HCT116 (cell line): ENCODE results near the gene ATF2. TPM values are rescaled to one million over a fixed set of nuclear protein-coding genes. Genes with fewer than 3 reads are reported as not detected.

Experiments used
- ATAC-seq: fragments of 200-7000 bp; cut with Tn5 transposase; 2 replicates; pipeline ENCODE4 v1.9.1; 2020; ENCODE audit warnings: mild to moderate bottlenecking, moderate library complexity
- BruUV-seq: library from RNA; stranded (reverse); fragments of 400-500 nt; replicated peaks from 2 replicates; lab custom pipeline; 2021; lab: Mats Ljungman, UMichigan
- CTCF ChIA-PET: fragments of 300-600 bp; sonication (Branson Sonifier 250); formaldehyde crosslinking; loops from one replicate; lab custom pipeline; 2021; ENCODE audit warnings: antibody characterized with exemption; lab: Charles Lee
- POLR2A ChIA-PET: fragments of 300-600, 350-600 bp; sonication (Branson Sonifier 250); formaldehyde crosslinking; loops from one replicate; lab custom pipeline; 2021; ENCODE audit warnings: antibody characterized with exemption; lab: Charles Lee
- RAD21 ChIA-PET, 2 experiments: fragments of 300-600 bp; sonication (Branson Sonifier 250); formaldehyde crosslinking; loops; one replicate each; lab custom pipeline; 2023; ENCODE audit warnings: low total read pairs in 2 of 2; ENCODE audit not compliant: uncharacterized antibody in 2 of 2, unreplicated experiment in 2 of 2, low non-redundant PET in 1 of 2; lab: Charles Lee
- DNase-seq: peaks from one replicate; pipeline ENCODE4 v3.0.0-alpha.2; 2010; ENCODE audit warnings: low read depth, low spot score
- H2AFZ ChIP-seq: fragments of 200-600 bp; shearing (Covaris generic), sonication (generic); 2 replicates; pipeline ENCODE4 v1.6.1; 2017; ENCODE audit warnings: low read depth, mixed run types, mixed read lengths, antibody characterized with exemption, low read length; ENCODE audit not compliant: poor library complexity, severe bottlenecking
- H3K27ac ChIP-seq: 2 replicates; pipeline ENCODE4 v1.5.1; 2012; ENCODE audit warnings: low read depth, low read length
- H3K27me3 ChIP-seq: fragments of 200-600 bp; sonication (generic); 2 replicates; pipeline ENCODE4 v1.6.1; 2016; ENCODE audit warnings: mixed run types, low read length, mixed read lengths; ENCODE audit not compliant: insufficient read depth
- H3K36me3 ChIP-seq, 2 experiments: fragments of 200-500 bp in 1 of 2; fragments of 200-600 bp in 1 of 2; sonication (Bioruptor generic) in 1 of 2; sonication (generic) in 1 of 2; 2 replicates each; pipeline versions ENCODE4 v1.5.1 to v1.6.1; 2014 to 2016; ENCODE audit warnings: low read length in 2 of 2, inconsistent platforms in 1 of 2, mixed read lengths in 1 of 2, mixed run types in 1 of 2; ENCODE audit not compliant: insufficient read depth in 2 of 2, control insufficient read depth in 1 of 2
- H3K4me1 ChIP-seq, 2 experiments: fragments of 200-600 bp in 1 of 2; sonication (generic) in 1 of 2; 2 replicates each; pipeline versions ENCODE4 v1.5.1 to v1.6.1; 2012 to 2017; ENCODE audit warnings: low read length in 2 of 2, inconsistent platforms in 1 of 2, mild to moderate bottlenecking in 1 of 2, mixed read lengths in 1 of 2, mixed run types in 1 of 2, moderate library complexity in 1 of 2; ENCODE audit not compliant: insufficient read depth in 2 of 2, control insufficient read depth in 1 of 2
- H3K4me2 ChIP-seq: fragments of 200-600 bp; sonication (generic); 2 replicates; pipeline ENCODE4 v1.6.1; 2017; ENCODE audit warnings: mixed run types, low read length, mixed read lengths
- H3K4me3 ChIP-seq, 2 experiments: fragments of 200-600 bp in 1 of 2; sonication (generic) in 1 of 2; replicated peaks in 1 of 2; 2 replicates each; pipeline ENCODE4 v1.5.1; 2011 to 2016; ENCODE audit warnings: low read length in 2 of 2, control low read depth in 1 of 2, low read depth in 1 of 2, mild to moderate bottlenecking in 1 of 2, mixed read lengths in 1 of 2, mixed run types in 1 of 2
- H3K79me2 ChIP-seq: fragments of 200-600 bp; sonication (generic); 2 replicates; pipeline ENCODE4 v1.6.1; 2017; ENCODE audit warnings: mild to moderate bottlenecking, mixed run types, low read length, moderate library complexity, mixed read lengths; ENCODE audit not compliant: insufficient read depth
- H3K9ac ChIP-seq: fragments of 200-600 bp; sonication (generic); 2 replicates; pipeline ENCODE4 v1.6.1; 2016; ENCODE audit warnings: low read length, mixed read lengths
- H3K9me2 ChIP-seq: fragments of 200-600 bp; sonication (generic), shearing (Covaris generic); 2 replicates; pipeline ENCODE4 v1.6.1; 2017; ENCODE audit warnings: mixed run types, mild to moderate bottlenecking, moderate library complexity; ENCODE audit not compliant: insufficient read depth
- H3K9me3 ChIP-seq, 2 experiments: fragments of 200-500 bp in 1 of 2; fragments of 200-600 bp in 1 of 2; sonication (Bioruptor generic) in 1 of 2; sonication (generic) in 1 of 2; 2 replicates each; pipeline ENCODE4 v1.6.1; 2014 to 2017; ENCODE audit warnings: low read length in 2 of 2, mixed read lengths in 2 of 2, inconsistent platforms in 1 of 2, low read depth in 1 of 2, mild to moderate bottlenecking in 1 of 2, mixed run types in 1 of 2, moderate library complexity in 1 of 2; ENCODE audit not compliant: control insufficient read depth in 1 of 2, insufficient read depth in 1 of 2
- H4K20me1 ChIP-seq: fragments of 200-600 bp; sonication (generic), shearing (Covaris generic); 2 replicates; pipeline ENCODE4 v1.6.1; 2017; ENCODE audit warnings: mixed run types, mild to moderate bottlenecking, moderate library complexity; ENCODE audit not compliant: insufficient read depth
- ATF3 ChIP-seq: IDR thresholded peaks from 2 replicates; pipeline ENCODE4 v1.6.1; 2012
- CBX3 ChIP-seq: IDR thresholded peaks from 2 replicates; pipeline ENCODE4 v1.6.1; 2012; ENCODE audit warnings: low read depth
- CEBPB ChIP-seq: IDR thresholded peaks from 2 replicates; pipeline ENCODE4 v1.6.1; 2012; ENCODE audit warnings: low read depth
- ELF1 ChIP-seq: IDR thresholded peaks from 2 replicates; pipeline ENCODE4 v1.6.1; 2012; ENCODE audit warnings: low read depth, borderline replicate concordance
- EZH2phosphoT487 ChIP-seq: fragments of 200-600 bp; IDR thresholded peaks from 2 replicates; pipeline ENCODE4 v1.6.1; 2018; ENCODE audit warnings: antibody characterized with exemption, borderline replicate concordance
- FOSL1 ChIP-seq: IDR thresholded peaks from 2 replicates; pipeline ENCODE4 v1.6.1; 2012; ENCODE audit warnings: low read depth
- POLR2A ChIP-seq: IDR thresholded peaks from 2 replicates; pipeline ENCODE4 v1.7.0; 2011; ENCODE audit warnings: borderline replicate concordance; ENCODE audit not compliant: insufficient read depth, insufficient read length; ENCODE audit errors: extremely low read depth
- POLR2AphosphoS5 ChIP-seq: IDR thresholded peaks from 2 replicates; pipeline ENCODE4 v1.6.1; 2011; ENCODE audit warnings: mild to moderate bottlenecking, low read depth, low read length, moderate library complexity
- RAD21 ChIP-seq: IDR thresholded peaks from 2 replicates; pipeline ENCODE4 v1.6.1; 2012; ENCODE audit warnings: low read depth, mild to moderate bottlenecking
- SIN3A ChIP-seq: IDR thresholded peaks from 2 replicates; pipeline ENCODE4 v1.6.1; 2012; ENCODE audit warnings: low read depth
- SP1 ChIP-seq: IDR thresholded peaks from 2 replicates; pipeline ENCODE4 v1.6.1; 2012; ENCODE audit warnings: low read depth
- TCF7L2 ChIP-seq: IDR thresholded peaks from 2 replicates; pipeline ENCODE4 v1.7.0; 2011; ENCODE audit warnings: borderline replicate concordance, inconsistent platforms; ENCODE audit not compliant: insufficient read depth, insufficient read length; ENCODE audit errors: extremely low read depth
- YY1 ChIP-seq: IDR thresholded peaks from 2 replicates; pipeline ENCODE4 v1.6.1; 2011; ENCODE audit warnings: low read length, low read depth, moderate library complexity, mild to moderate bottlenecking; ENCODE audit not compliant: insufficient replicate concordance; ENCODE audit errors: extremely low read depth
- intact Hi-C: fragments of 100-400 bp; cut with micrococcal nuclease; formaldehyde crosslinking; loops from 2 replicates; pipeline ENCODE4 v1.10.0; 2022
- total RNA-seq: library from RNA; stranded (reverse); gene quantifications from one replicate; pipeline ENCODE4 v1.2.1, GENCODE V29; 2021; ENCODE audit not compliant: unreplicated experiment

The ATF2 gene
- total RNA-seq, 1 experiment from 2014 or later, result 29.6 TPM

GRCh38 chr2:175151791-175152190, 16.2 kb downstream of the ATF2 start:
- no peaks in the 10 kb centered on the region for H3K9me2 ChIP-seq
- CTCF ChIA-PET, result no interaction called here
- no peaks in the 10 kb centered on the region for H3K36me3 ChIP-seq
- no peak for ATAC-seq
- RAD21 ChIA-PET, result no interaction called here
- peaks cover 3 to 13% of the 10 kb centered on the region in 2 experiments; a peak in 2 of 4 replicates for H3K4me1 ChIP-seq
- H2AFZ ChIP-seq, result no peak overlapping the region
- no peak overlapping the region for H3K4me3 ChIP-seq
- no peaks in the 10 kb centered on the region for H3K27me3 ChIP-seq
- no TSS peak for BruUV-seq
- DNase-seq, result no peak
- no peak overlapping the region for H3K9ac ChIP-seq
- no peak overlapping the region for H3K4me2 ChIP-seq
- no peak for TF ChIP-seq RAD21
- no peak for TF ChIP-seq CBX3
- TF ChIP-seq SP1, result no peak
- no peak for TF ChIP-seq POLR2A
- TF ChIP-seq POLR2AphosphoS5, result no peak
- no peak for TF ChIP-seq EZH2phosphoT487
- no peak for TF ChIP-seq ATF3
- TF ChIP-seq ELF1, result no peak
- TF ChIP-seq FOSL1, result no peak
- TF ChIP-seq CEBPB, result no peak
- TF ChIP-seq YY1, result no peak
- intact Hi-C loops, result no loop called here
- H4K20me1 ChIP-seq, result no peaks in the 10 kb centered on the region; the same call in 1 of the 2 replicates
- H3K27ac ChIP-seq, result no peak overlapping the region
- no peaks in the 10 kb centered on the region for H3K9me3 ChIP-seq
- H3K79me2 ChIP-seq, result peaks cover 63% of the 10 kb centered on the region
- POLR2A ChIA-PET, result no interaction called here

GRCh38 chr2:175147186-175147585, 20.8 kb downstream of the ATF2 start:
- H3K9me2 ChIP-seq, result no peaks in the 10 kb centered on the region
- no peak for TF ChIP-seq CBX3
- TF ChIP-seq TCF7L2, result no peak
- no peak for TF ChIP-seq SIN3A
- DNase-seq (no peak), ATAC-seq (no peak)
- H3K9ac ChIP-seq, result no peak overlapping the region
- peaks cover 39% of the 10 kb centered on the region for H3K79me2 ChIP-seq
- no peak overlapping the region for H3K27ac ChIP-seq
- no peaks in the 10 kb centered on the region for H3K27me3 ChIP-seq
- intact Hi-C loops, result no loop called here
- CTCF ChIA-PET, result no interaction called here
- POLR2A ChIA-PET, result no interaction called here
- no peaks in the 10 kb centered on the region for H3K4me1 ChIP-seq
- no peak overlapping the region for H2AFZ ChIP-seq
- RAD21 ChIA-PET, result no interaction called here
- no peak overlapping the region for H3K4me3 ChIP-seq
- no peaks in the 10 kb centered on the region for H4K20me1 ChIP-seq
- H3K4me2 ChIP-seq, result no peak overlapping the region
- no peaks in the 10 kb centered on the region for H3K36me3 ChIP-seq
- H3K9me3 ChIP-seq, result no peaks in the 10 kb centered on the region
- BruUV-seq, result no TSS peak
